HG03571 (cell line): ENCODE measurements around the gene HMGXB4.
A peak's percentile ranks its signal among the peaks of the same experiment; 100 is the strongest.
"Not testable (repeated sequence)": the region's sequence is repeated elsewhere in the genome, so short reads cannot be mapped to it uniquely, and the experiment has no call there.

ENCODE experiments used
- ATAC-seq: cut with Tn5 transposase; IDR thresholded peaks from one replicate; pipeline ENCODE4 v1.9.1; 2021; ENCODE audit not compliant: unreplicated experiment

Gene HMGXB4

DNA sequence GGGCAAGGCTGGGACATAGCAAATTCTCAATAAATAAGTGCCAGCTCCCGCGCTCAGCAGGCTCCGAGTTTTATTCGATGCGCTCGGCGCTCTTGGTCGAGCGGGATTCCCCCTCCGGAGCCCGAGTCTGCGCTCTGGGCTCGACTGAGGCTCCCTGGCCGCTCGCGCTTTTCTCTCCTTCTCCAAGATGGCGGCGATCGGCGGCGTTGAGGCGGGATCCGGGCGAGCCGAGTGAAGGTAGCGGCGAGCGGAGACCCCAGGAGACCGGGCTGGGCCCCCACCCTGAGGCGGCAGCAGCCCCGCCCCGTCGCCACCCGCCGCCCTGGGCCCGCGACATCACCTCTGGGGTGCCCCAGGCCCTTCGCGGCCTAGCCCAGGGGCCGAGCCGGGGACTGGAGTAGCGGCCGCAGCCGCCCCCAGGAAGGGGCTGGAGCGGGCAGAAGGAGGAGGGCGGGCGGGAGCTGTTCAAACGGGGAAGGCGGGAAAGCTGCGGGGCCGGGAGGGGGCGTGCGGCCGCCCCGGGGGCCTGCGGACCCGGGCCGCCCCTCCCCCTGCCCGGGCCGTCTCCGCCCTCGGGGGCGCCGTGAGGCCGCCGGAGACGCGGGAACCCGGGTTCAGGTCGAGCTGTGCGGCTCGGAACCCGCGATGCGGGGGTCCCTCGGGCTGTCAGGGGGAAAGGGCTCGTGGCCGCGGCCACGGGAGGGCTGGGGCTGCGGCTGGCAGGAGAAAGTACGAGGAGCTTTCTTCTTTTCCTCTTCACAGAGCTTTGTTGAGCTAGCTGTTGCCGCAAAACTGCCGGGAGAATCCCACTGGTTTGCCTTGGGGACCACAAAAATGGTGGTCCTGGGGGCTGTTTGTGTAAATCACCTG lies at the start of gene HMGXB4:
Gene HMGXB4 (plus strand): TSS at position 173 of the 870 bp plus-strand sequence. CDS start 4,898 bp downstream, outside the sequence.
- ATAC-seq: peak; percentile 82

DNA sequence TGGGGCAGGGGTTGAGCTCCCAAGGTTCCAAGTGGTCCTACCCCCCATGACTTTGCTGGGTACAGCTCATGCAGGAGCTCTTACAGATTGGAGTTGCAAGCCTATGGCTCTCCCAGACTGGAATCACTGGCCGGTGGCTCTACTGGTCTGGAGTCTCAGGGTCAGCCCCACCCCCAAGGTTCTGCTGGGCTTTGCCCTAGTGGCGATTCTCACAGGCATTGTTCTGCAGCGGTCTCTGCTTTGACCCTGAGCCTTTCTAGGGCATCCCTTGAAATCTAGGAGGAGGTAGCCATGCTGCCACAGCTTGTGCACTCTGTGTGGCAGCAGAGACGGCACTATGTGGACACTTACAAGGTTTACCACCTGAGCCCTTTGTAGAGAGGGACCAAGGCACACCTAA lies 49.3 kb upstream of the HMGXB4 start:
- no peak for ATAC-seq

DNA sequence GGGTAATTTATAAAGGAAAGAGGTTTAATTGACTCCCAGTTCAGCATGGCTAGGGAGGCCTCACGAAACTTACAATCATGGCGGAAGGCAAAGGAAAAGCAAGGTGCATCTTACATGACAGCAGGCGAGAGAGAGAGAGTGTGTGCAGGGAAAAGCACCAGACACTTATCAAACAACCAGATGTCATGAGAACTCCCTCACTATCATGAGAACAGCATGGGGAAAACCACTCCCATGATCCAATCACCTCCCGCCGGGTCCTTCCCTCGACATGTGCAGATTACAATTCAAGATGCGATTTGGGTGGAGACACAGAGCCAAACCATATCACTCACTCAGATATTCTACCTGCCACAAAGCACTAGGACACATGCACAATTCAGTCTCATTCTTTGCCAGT lies 48.1 kb upstream of the HMGXB4 start:
- no peak for ATAC-seq

- ATAC-seq: no peak
Observed at GRCh38 chr22:35212009-35212408, 45.3 kb upstream of the HMGXB4 start.

- no peak for ATAC-seq
Observed at GRCh38 chr22:35212996-35213395, 44.3 kb upstream of the HMGXB4 start.

DNA sequence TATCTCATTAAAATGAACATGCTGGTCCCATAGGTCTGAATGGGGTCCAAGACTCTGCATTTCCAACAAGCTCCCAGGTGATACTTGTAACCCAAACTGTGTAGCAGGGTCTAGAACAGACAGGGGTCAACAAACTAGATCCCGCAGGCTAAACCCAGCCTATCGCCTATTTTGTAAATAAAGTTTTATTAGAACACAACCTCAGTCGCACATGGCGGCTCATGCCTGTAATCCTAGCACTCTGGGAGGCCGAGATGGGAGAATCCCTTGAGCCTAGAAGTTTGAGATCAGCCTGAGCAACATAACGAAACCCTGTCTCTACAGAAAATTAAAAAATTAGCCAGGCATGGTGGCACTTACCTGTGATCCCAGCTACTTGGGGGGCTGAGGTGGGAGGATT lies 42.3 kb upstream of the HMGXB4 start:
- ATAC-seq: no peak

GRCh38 chr22:35215993-35216392 lies 41.3 kb upstream of the HMGXB4 start:
- ATAC-seq: no peak

DNA sequence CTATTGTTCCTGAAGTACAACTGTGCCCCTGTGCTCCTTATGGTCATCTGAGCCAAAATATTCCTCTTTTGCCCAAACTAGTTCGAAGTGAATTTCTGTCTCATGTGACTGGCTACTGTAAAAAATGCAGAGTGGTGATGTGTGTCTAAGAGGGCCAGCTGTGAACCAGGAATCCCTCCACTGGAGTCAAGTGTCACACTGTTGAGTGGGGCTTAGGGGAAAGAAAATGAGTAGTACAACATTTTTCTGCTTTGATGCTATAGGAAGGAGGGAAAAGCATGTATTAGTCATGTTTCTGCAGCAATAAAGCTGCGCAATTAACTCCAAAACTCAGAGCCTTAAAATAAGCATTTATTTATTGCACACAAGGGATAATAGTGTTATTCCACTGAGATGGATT lies 39.8 kb upstream of the HMGXB4 start:
- ATAC-seq: no peak

- no peak for ATAC-seq
Observed at GRCh38 chr22:35218079-35218478, 39.2 kb upstream of the HMGXB4 start.

GRCh38 chr22:35219012-35219411 lies 38.3 kb upstream of the HMGXB4 start:
- no peak for ATAC-seq

GRCh38 chr22:35220221-35220620 lies 37.1 kb upstream of the HMGXB4 start:
- ATAC-seq: no peak

GRCh38 chr22:35225010-35225409 lies 32.3 kb upstream of the HMGXB4 start:
- ATAC-seq: no peak

DNA sequence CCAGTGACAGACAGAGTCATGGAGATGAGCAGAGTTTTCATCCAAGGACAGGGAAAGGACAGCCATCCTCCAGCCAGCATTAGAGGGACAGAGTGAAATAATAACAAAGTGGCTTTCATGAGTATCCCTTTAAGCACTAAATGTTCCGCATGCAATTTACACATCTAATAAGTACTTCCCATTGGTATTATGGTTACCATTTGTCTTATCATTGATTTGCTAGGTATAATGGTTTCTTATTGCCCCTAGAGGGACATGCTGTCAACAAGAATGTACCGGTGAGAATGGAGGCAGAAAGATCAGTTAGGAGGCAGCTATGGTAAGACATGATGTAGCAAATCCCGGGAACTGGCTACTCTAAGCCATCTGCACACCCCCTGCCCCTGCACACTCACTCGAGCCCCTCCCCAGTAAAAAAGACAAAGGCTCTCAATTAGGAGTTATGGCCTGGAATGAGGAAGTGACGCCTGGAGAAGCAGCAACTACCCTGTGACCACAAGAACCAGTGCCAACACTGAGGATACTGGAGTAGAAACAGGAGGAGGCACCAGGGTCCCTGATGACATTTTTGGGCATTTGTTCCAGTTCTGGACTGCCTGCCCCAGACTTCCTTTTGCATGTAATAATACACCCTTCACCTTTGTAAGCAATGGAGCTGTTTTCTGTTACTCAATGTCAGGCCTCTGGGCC lies 30.2 kb upstream of the HMGXB4 start:
- no peak for ATAC-seq

DNA sequence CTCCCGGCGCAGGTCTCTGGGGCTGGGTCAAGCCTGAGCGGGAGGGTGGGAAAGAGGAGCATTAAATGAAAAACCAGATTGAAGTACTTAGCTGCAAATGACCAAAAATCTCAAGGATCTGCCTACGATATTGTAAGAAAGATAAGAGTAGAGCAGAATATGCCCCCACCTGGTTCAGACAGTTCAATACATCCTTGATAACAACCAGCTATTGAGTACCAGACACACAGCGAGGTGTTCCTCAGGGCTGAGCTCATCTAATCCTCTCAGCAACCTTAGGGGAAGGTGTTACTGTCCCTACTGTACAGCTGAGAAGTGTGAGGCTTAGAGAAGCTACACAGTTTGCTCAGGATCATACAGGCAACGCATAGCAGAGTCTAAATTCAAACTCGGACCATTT lies 27.4 kb upstream of the HMGXB4 start:
- no peak for ATAC-seq

GRCh38 chr22:35230417-35230816 lies 26.9 kb upstream of the HMGXB4 start:
- ATAC-seq: no peak

DNA sequence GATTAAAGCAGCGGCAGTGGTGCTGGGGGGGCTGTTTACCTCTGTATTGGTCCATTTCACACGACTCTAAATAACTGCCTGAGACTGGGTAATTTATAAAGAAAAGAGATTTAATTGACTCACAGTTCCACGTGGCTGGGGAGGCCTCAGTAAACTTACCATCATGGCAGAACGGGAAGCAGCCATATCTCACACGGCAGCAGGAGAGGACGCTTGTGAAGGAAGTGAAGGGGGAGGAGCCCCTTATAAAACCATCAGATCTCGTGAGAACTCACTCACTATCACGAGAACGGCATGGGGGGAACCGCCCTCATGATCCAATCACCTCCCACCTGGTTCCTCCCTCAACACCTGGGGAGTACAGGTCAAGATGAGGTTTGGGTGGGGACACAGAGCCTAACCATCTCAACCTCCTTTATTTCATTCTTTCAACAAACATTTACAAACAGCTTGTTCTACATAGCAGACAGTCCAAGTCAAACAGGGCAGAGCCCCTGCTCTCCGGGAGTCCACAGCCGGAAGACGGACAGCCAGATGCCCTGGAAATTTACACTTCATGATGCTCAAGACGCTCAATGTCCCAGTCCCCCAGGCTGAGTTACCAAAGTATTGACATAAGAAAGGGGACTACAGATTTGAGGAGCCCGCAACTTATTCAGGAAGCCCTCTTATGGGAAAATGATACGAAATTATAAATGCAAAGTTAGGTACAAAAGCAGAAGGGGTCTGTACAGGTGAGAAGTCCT lies 26.3 kb upstream of the HMGXB4 start:
- ATAC-seq: no peak

- ATAC-seq: no peak
Observed at GRCh38 chr22:35231585-35232084, 25.7 kb upstream of the HMGXB4 start.

GRCh38 chr22:35238749-35239148 lies 18.5 kb upstream of the HMGXB4 start:
- ATAC-seq: not testable (repeated sequence)

GRCh38 chr22:35244507-35244906 lies 12.8 kb upstream of the HMGXB4 start:
- ATAC-seq: not testable (repeated sequence)

DNA sequence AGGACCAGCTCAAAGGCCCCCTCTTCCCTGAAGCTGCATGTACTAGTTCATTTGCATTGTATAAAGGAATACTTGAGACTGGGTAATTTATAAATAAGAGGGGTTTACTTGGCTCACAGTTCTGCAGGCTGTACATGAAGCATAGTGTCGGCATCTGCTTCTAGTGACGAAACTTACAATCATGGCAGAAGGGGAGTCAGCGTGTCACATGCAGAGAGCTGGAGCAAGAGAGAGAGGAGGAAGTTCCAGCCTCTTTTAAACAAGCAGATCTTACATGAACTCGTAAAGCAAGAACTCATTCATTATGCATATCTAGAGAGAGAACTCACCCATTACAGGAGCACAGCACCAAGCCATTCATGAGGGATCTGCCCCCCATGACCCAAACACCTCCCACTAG lies 7.1 kb upstream of the HMGXB4 start:
- ATAC-seq: no peak

GRCh38 chr22:35253946-35254345 lies 3.3 kb upstream of the HMGXB4 start:
- ATAC-seq: no peak

DNA sequence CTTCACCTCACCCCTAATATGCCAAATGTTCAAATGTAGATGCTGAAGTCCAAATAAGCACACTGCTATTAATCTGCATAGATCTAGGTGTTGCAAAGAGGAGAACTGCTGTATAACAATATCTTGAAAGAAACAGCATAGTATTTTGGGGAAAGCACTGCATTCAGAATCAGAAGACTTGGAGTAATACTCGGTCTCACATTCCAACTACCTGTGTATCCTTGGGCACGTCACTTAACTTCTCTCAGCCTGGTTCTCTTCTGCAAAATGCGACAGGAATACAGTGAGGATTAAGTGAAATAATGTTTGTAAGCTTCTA lies 332 bp upstream of the HMGXB4 start:
- no peak for ATAC-seq
